CD4-positive, alpha-beta T cell (primary cell): ENCODE measurements around the gene MT3. TPM values are rescaled to one million over a fixed set of nuclear protein-coding genes. Genes with fewer than 3 reads are reported as not detected.

Source experiments
- ATAC-seq: fragments of 200-7000 bp; cut with Tn5 transposase; one replicate; pipeline ENCODE4 v1.10.0; 2022; ENCODE audit warnings: mild to moderate bottlenecking; ENCODE audit not compliant: poor library complexity
- CTCF ChIA-PET: fragments of 350-600 bp; sonication (Branson Sonifier 250); formaldehyde crosslinking; loops from one replicate; lab custom pipeline; 2021; ENCODE audit warnings: antibody characterized with exemption, inconsistent platforms; lab: Charles Lee
- POLR2A ChIA-PET: fragments of 350-600 bp; sonication (Branson Sonifier 250); formaldehyde crosslinking; loops from one replicate; lab custom pipeline; 2021; ENCODE audit warnings: antibody characterized with exemption, inconsistent platforms; lab: Charles Lee
- DNase-seq, 14 experiments: peaks; one replicate each; pipeline ENCODE4 v3.0.0-alpha.2; 2013 to 2020; ENCODE audit warnings: mixed read lengths in 2 of 14
- H3K27ac ChIP-seq, 2 donors: one replicate each; pipeline versions ENCODE4 v1.5.1 to v1.7.0; 2013; ENCODE audit warnings: low read length in 2 of 2, low read depth in 1 of 2, mild to moderate bottlenecking in 1 of 2
- H3K27me3 ChIP-seq, 2 experiments: 1 replicate in 1 of 2; 2 replicates in 1 of 2; pipeline versions ENCODE4 v1.6.1 to v1.7.0; 2013; ENCODE audit warnings: low read length in 2 of 2, control low read depth in 1 of 2, mild to moderate bottlenecking in 1 of 2, moderate library complexity in 1 of 2; ENCODE audit not compliant: insufficient read depth in 2 of 2, control insufficient read depth in 1 of 2
- H3K36me3 ChIP-seq: one replicate; pipeline ENCODE4 v1.6.1; 2013; ENCODE audit warnings: low read length, control low read depth; ENCODE audit not compliant: insufficient read depth
- H3K4me1 ChIP-seq: one replicate; pipeline ENCODE4 v1.6.1; 2013; ENCODE audit warnings: low read length, control low read depth; ENCODE audit not compliant: insufficient read depth
- H3K4me3 ChIP-seq: one replicate; pipeline ENCODE4 v1.5.1; 2013; ENCODE audit warnings: mild to moderate bottlenecking, low read length, moderate library complexity
- H3K9me3 ChIP-seq, 2 experiments: 1 replicate in 1 of 2; 2 replicates in 1 of 2; pipeline versions ENCODE4 v1.6.1 to v1.7.0; 2013; ENCODE audit warnings: low read length in 2 of 2, mild to moderate bottlenecking in 2 of 2, control low read depth in 1 of 2, moderate library complexity in 1 of 2; ENCODE audit not compliant: control insufficient read depth in 1 of 2, insufficient read depth in 1 of 2
- H3K27ac Mint-ChIP-seq: one replicate; pipeline ENCODE4 v1.8.0; 2020; ENCODE audit warnings: mixed read lengths
- H3K27me3 Mint-ChIP-seq: one replicate; pipeline ENCODE4 v1.8.0; 2021; ENCODE audit warnings: mixed read lengths
- H3K36me3 Mint-ChIP-seq: one replicate; pipeline ENCODE4 v1.8.0; 2021; ENCODE audit warnings: low read depth, mixed read lengths
- H3K4me1 Mint-ChIP-seq: one replicate; pipeline ENCODE4 v1.8.0; 2021; ENCODE audit warnings: low read depth, mixed read lengths
- H3K4me3 Mint-ChIP-seq: one replicate; pipeline ENCODE4 v1.8.0; 2020; ENCODE audit warnings: mild to moderate bottlenecking, mixed read lengths
- H3K9me3 Mint-ChIP-seq: one replicate; pipeline ENCODE4 v1.8.0; 2020; ENCODE audit warnings: mixed read lengths
- CTCF ChIP-seq: fragments of 200-600 bp; IDR thresholded peaks from one replicate; pipeline ENCODE4 v1.8.0; 2022; ENCODE audit warnings: antibody characterized with exemption, mild to moderate bottlenecking
- intact Hi-C, 2 experiments: fragments of 100-400 bp; cut with DNase I in 1 of 2; cut with micrococcal nuclease in 1 of 2; formaldehyde crosslinking; loops; one replicate each; pipeline versions ENCODE4 v1.15.1 to v1.9.0; 2023 to 2025; cut with DNase I, micrococcal nuclease
- total RNA-seq, 174 experiments: library from RNA in 2 of 174; stranded (reverse) in 2 of 174; gene quantifications; one replicate each; pipeline ENCODE4 v1.2.3 and lab custom pipeline; 2021 to 2026

Gene MT3
- total RNA-seq, 2 experiments from 2014 or later, result 0.50 TPM; not detected in 1

- Mint-ChIP-seq H3K4me3 (no peak overlapping the region), H3K36me3 (no peaks in the 10 kb centered on the region), H3K4me1 (peaks cover 16% of the 10 kb centered on the region), H3K9me3 (no peaks in the 10 kb centered on the region), H3K27me3 (peaks cover 20% of the 10 kb centered on the region), H3K27ac (no peak overlapping the region)
- intact Hi-C loops, result no loop called here
- ChIA-PET POLR2A (no interaction called here), CTCF (no interaction called here)
- Histone ChIP-seq H3K36me3 (no peaks in the 10 kb centered on the region), H3K4me1 (peaks cover 15% of the 10 kb centered on the region), H3K27ac (no peak overlapping the region), H3K4me3 (no peak overlapping the region), H3K9me3 (no peaks in the 10 kb centered on the region), H3K27me3 (peaks cover 6% of the 10 kb centered on the region in 2 experiments)
- no peak for DNase-seq
- no peak for TF ChIP-seq CTCF
- ATAC-seq, result no peak
These were observed 39.5 kb upstream of the MT3 start for GRCh38 chr16:56549744-56550385.

GRCh38 chr16:56551796-56552738, 37.3 kb upstream of the MT3 start:
- DNase-seq (no peak), ATAC-seq (no peak)
- Histone ChIP-seq H3K27ac (no peak overlapping the region), H3K27me3 (peaks cover 9 to 16% of the 10 kb centered on the region in 2 experiments), H3K4me3 (no peak overlapping the region), H3K9me3 (no peaks in the 10 kb centered on the region), H3K4me1 (peaks cover 13% of the 10 kb centered on the region), H3K36me3 (no peaks in the 10 kb centered on the region)
- Mint-ChIP-seq H3K4me1 (peaks cover 14% of the 10 kb centered on the region), H3K4me3 (no peak overlapping the region), H3K27ac (no peak overlapping the region), H3K36me3 (no peaks in the 10 kb centered on the region), H3K27me3 (peaks cover 25% of the 10 kb centered on the region), H3K9me3 (no peaks in the 10 kb centered on the region)
- no peak for TF ChIP-seq CTCF
- ChIA-PET CTCF (no interaction called here), POLR2A (no interaction called here)
- intact Hi-C loops, result no loop called here

GRCh38 chr16:56554441-56554840, 34.9 kb upstream of the MT3 start:
- CTCF ChIA-PET, result no interaction called here
- Histone ChIP-seq H3K27me3 (peaks cover 12 to 16% of the 10 kb centered on the region in 2 experiments), H3K4me3 (no peak overlapping the region), H3K9me3 (no peaks in the 10 kb centered on the region), H3K27ac (no peak overlapping the region), H3K36me3 (no peaks in the 10 kb centered on the region), H3K4me1 (no peaks in the 10 kb centered on the region)
- Mint-ChIP-seq H3K36me3 (no peaks in the 10 kb centered on the region), H3K9me3 (no peaks in the 10 kb centered on the region), H3K4me1 (no peaks in the 10 kb centered on the region), H3K27me3 (peaks cover 34% of the 10 kb centered on the region), H3K4me3 (no peak overlapping the region), H3K27ac (no peak overlapping the region)
- POLR2A ChIA-PET, result no interaction called here
- TF ChIP-seq CTCF, result no peak
- no peak for ATAC-seq
- intact Hi-C loops, result no loop called here
- no peak for DNase-seq
